Measurements from ENCODE around the gene BRI3BP.
"Not testable (repeated sequence)": the region's sequence is repeated elsewhere in the genome, so short reads cannot be mapped to it uniquely, and the experiment has no call there.

BRI3BP gene

DNA sequence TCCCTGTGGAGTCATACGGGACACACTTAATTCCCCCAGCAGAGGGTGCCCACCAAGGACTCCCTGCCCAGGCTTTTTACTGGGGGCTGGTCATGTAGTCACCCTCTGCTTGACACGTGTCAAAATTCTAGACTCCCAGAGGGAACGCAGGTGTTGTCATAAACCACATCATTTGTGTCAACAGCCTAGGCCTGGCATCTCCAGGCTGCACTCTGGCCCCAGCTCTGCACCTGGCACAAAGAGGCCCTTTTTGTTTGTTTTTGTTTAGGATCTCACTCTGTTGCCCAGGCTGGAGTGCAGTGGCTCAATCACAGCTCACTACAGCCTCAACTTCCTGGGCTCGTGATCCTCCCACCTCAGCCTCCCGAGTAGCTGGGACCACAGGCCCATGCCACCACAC, 21.1 kb downstream of the BRI3BP start:
- in situ Hi-C loops (cut with HindIII; ENCODE audit: low pct_unique_long_range_greater_than_20kb, low sequenced_read_pairs): no loop called here
- no peak for TF ChIP-seq JUND (IDR thresholded peaks at IDR 0.05; ENCODE audit: low read depth)
- DNase-seq (ENCODE audit: low read depth in 1 of 2, low spot score in 1 of 2): no peak

- no peak for TF ChIP-seq JUND (IDR thresholded peaks at IDR 0.05; ENCODE audit: low read depth)
Observed at GRCh38 chr12:125015680-125016310, 22.4 kb downstream of the BRI3BP start.

DNA sequence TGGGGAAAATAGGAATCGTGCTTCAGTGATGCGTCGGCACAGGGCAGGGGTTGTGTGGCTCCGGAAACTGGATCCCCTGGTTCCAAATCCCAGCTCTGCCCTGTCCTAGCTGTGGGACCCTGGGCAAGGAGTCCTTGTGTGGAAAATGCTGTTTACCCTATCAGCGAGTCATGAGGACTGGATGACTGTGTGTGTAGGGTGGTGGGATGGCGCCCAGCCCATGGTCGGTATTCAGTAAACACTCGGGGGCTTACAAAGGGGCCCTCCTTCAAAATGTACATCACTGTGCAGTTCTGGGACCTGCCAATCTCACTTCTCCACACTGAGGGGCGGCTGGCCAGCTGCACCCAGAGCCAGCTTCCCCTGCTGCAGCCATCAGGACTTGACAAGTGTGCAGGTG, 24.4 kb downstream of the BRI3BP start:
- in situ Hi-C loops (cut with HindIII; ENCODE audit: low pct_unique_long_range_greater_than_20kb, low sequenced_read_pairs): no loop called here
- DNase-seq (ENCODE audit: low read depth in 1 of 2, low spot score in 1 of 2): no peak
- no peak for TF ChIP-seq JUND (IDR thresholded peaks at IDR 0.05; ENCODE audit: low read depth)

More at GRCh38 chr12:125015680-125016310, 22.4 kb downstream of the BRI3BP start:
- DNase-seq (ENCODE audit: low read depth in 1 of 2, low spot score in 1 of 2): no peak
- in situ Hi-C loops (cut with HindIII; ENCODE audit: low pct_unique_long_range_greater_than_20kb, low sequenced_read_pairs): no loop called here

DNA sequence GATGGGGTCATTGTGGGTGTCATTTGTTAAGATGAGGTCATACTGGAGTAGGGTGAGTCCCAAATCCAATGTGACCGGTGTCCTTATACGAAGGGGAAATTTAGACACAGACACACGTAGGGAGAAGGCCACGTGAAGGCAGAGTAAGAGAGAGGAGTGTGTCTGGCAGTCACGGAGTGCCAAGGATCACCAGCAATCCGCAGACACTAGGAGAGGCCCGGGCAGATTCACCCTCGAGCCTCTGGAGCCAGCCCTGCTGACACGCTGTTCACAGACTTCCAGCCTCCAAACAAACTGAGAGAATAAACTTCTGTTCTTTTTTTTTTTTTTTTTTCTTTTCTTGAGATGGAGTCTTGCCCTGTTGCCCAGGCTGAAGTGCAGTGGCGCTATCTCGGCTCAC, 24.9 kb downstream of the BRI3BP start:
- in situ Hi-C loops (cut with HindIII; ENCODE audit: low pct_unique_long_range_greater_than_20kb, low sequenced_read_pairs): no loop called here
- no peak for DNase-seq (ENCODE audit: low read depth in 1 of 2, low spot score in 1 of 2)
- no peak for TF ChIP-seq JUND (IDR thresholded peaks at IDR 0.05; ENCODE audit: low read depth)

GRCh38 chr12:125021096-125021495, 27.7 kb downstream of the BRI3BP start:
- in situ Hi-C loops (cut with HindIII; ENCODE audit: low pct_unique_long_range_greater_than_20kb, low sequenced_read_pairs): no loop called here
- no peak for TF ChIP-seq JUND (IDR thresholded peaks at IDR 0.05; ENCODE audit: low read depth)
- no peak for DNase-seq (ENCODE audit: low read depth in 1 of 2, low spot score in 1 of 2)

DNA sequence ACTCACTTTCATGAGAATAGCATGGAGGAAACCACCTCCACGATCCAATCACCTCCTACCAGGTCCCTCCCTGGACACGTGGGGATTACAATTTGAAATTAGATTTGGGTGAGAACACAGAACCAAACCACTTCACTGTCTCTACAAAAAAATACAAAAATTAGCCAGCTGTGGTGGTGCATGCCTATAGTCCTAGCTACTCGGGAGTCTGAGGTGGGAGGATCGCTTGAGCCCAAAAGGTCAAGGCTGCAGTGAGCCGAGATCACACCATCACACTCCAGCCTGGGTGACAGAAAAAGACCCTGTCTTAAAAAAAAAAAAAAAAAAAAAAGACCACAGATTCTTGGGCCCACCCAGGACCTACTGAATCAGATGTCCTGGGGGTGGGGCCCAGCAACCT, 28.3 kb downstream of the BRI3BP start:
- DNase-seq (ENCODE audit: low read depth in 1 of 2, low spot score in 1 of 2): no peak
- TF ChIP-seq JUND (IDR thresholded peaks at IDR 0.05; ENCODE audit: low read depth): no peak
- in situ Hi-C loops (cut with HindIII; ENCODE audit: low pct_unique_long_range_greater_than_20kb, low sequenced_read_pairs): no loop called here

- DNase-seq (ENCODE audit: low read depth in 1 of 2, low spot score in 1 of 2): no peak
- TF ChIP-seq JUND (IDR thresholded peaks at IDR 0.05; ENCODE audit: low read depth): no peak
- in situ Hi-C loops (cut with HindIII; ENCODE audit: low pct_unique_long_range_greater_than_20kb, low sequenced_read_pairs): no loop called here
Observed at GRCh38 chr12:125023065-125023464, 29.6 kb downstream of the BRI3BP start.

DNA sequence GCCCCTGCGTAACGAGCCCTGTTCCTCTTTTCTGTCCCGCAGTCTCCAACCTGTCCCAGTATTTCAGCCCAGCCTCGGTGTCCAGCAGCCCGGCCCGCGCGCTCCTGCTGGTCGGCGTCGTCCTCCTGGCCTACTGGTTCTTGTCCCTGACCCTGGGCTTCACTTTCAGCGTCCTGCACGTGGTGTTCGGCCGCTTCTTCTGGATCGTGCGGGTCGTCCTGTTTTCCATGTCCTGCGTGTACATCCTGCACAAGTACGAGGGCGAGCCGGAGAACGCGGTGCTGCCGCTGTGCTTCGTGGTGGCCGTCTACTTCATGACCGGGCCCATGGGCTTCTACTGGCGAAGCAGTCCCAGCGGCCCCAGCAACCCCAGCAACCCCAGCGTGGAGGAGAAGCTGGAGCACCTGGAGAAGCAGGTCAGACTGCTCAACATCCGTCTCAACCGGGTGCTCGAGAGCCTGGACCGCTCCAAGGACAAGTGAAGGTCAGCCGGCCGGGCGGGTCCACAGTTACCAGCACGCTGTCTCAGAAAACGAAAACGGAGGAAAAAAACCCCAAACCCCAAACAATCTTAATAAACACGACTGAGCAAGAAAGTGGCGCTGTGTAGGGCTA, 31.6 kb downstream of the BRI3BP start:
- no peak for TF ChIP-seq JUND (IDR thresholded peaks at IDR 0.05; ENCODE audit: low read depth)
- no peak for DNase-seq (ENCODE audit: low read depth in 1 of 2, low spot score in 1 of 2)
- in situ Hi-C loops (cut with HindIII; ENCODE audit: low pct_unique_long_range_greater_than_20kb, low sequenced_read_pairs): no loop called here

GRCh38 chr12:125025606-125026235, 32.3 kb downstream of the BRI3BP start:
- in situ Hi-C loops (cut with HindIII; ENCODE audit: low pct_unique_long_range_greater_than_20kb, low sequenced_read_pairs): no loop called here
- TF ChIP-seq JUND (IDR thresholded peaks at IDR 0.05; ENCODE audit: low read depth): no peak
- no peak for DNase-seq (ENCODE audit: low read depth in 1 of 2, low spot score in 1 of 2)

- no peak for TF ChIP-seq JUND (IDR thresholded peaks at IDR 0.05; ENCODE audit: low read depth)
- no peak for DNase-seq (ENCODE audit: low read depth in 1 of 2, low spot score in 1 of 2)
- in situ Hi-C loops (cut with HindIII; ENCODE audit: low pct_unique_long_range_greater_than_20kb, low sequenced_read_pairs): no loop called here
Observed at GRCh38 chr12:125028106-125028505, 34.7 kb downstream of the BRI3BP start.

DNA sequence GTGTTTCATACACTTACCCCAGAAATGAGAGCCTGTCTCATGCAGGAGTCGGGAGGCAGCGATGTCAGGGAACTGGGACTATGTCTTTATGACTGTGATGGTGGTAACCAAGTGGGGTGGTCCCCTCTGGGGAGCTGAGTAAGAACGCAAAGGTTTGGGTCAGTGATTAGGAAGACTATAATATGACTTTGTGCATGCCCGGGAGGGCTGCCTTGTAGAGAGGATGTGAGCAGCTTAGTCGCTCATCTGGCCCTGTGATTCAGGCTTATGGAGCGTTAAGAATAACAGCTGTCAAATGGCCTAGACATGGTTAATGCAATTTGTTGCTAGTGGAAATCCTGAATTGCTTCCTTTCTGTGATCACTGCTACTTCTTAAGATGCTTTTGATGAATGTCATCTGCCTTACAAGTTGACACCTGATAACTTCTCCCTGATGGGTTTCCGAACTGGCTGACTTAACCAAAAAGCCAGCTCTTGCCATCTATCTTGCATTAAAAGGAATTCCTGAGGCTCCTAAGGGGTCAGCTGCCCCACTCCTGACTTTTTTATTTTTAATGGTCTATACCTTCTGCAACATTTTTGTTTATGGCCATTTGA, 36.4 kb downstream of the BRI3BP start:
- no peak for DNase-seq (ENCODE audit: low read depth in 1 of 2, low spot score in 1 of 2)
- no peak for TF ChIP-seq JUND (IDR thresholded peaks at IDR 0.05; ENCODE audit: low read depth)
- in situ Hi-C loops (cut with HindIII; ENCODE audit: low pct_unique_long_range_greater_than_20kb, low sequenced_read_pairs): no loop called here

- DNase-seq (ENCODE audit: low read depth in 1 of 2, low spot score in 1 of 2); in situ Hi-C loops (cut with HindIII; ENCODE audit: low pct_unique_long_range_greater_than_20kb, low sequenced_read_pairs): not testable (repeated sequence)
Observed at GRCh38 chr12:125031471-125031870, 38.0 kb downstream of the BRI3BP start.

DNA sequence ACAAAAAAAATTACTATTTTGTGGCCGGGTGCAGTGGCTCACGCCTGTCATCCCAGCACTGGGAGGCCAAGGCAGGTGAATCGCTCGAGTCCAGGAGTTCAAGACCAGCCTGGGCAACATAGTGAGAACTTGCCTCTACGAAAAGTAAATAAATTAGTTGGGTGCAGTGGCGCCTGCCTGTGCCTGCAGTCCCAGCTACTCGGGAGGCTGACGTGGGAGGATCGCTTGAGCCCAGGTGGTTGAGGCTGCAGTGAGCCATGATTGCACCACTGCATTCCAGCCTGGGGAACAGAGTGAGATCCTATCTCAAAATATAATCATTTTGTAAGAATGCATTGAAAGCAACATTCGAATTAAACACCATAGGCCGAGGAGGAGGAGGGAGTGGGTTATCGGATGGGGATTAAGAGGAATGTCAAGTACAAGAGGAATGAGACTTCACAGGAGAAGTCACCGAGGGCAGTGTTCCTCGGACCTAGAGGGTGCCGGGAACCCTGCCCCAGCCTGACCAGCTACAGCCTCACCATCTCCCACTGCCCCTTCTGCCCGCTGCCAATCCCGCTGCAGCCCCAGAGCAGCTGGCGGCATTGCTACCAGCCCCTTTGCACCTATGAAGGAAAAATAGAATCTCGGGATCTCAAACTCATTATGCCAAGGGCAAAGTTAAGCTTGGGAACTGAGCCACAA, 39.2 kb downstream of the BRI3BP start:
- in situ Hi-C loops (cut with HindIII; ENCODE audit: low pct_unique_long_range_greater_than_20kb, low sequenced_read_pairs): no loop called here
- TF ChIP-seq JUND (IDR thresholded peaks at IDR 0.05; ENCODE audit: low read depth): no peak

More for the DNA sequence above, 39.2 kb downstream of the BRI3BP start:
- peak in 1 of 2 experiments; percentile 60 for DNase-seq (ENCODE audit: low read depth in 1 of 2, low spot score in 1 of 2)
